BJ (cell line): Measurements from ENCODE around the gene TPP2. TPM values are rescaled to one million over a fixed set of nuclear protein-coding genes. Genes with fewer than 3 reads are reported as not detected.

ENCODE experiments used
- CTCF ChIA-PET: fragments of 350-600 bp; formaldehyde crosslinking; extraction: SDS; loops from one replicate; lab custom pipeline; 2021; ENCODE audit warnings: antibody characterized with exemption, inconsistent platforms; lab: Yijun Ruan, JAX
- POLR2A ChIA-PET: fragments of 300-600 bp; sonication (Branson Sonifier 250); formaldehyde crosslinking; extraction: SDS; loops from one replicate; lab custom pipeline; 2021; ENCODE audit warnings: antibody characterized with exemption; lab: Charles Lee
- DNase-seq: peaks from one replicate; pipeline ENCODE4 v3.0.0-alpha.2; 2011; ENCODE audit warnings: low read depth
- H3K27me3 ChIP-seq: 2 replicates; pipeline ENCODE4 v1.6.0; 2011; ENCODE audit warnings: low read length; ENCODE audit not compliant: control insufficient read depth, insufficient read depth
- H3K36me3 ChIP-seq: 2 replicates; pipeline ENCODE4 v1.5.1; 2011; ENCODE audit warnings: low read length; ENCODE audit not compliant: control insufficient read depth, insufficient read depth
- H3K4me3 ChIP-seq: 2 replicates; pipeline ENCODE4 v1.5.1; 2011; ENCODE audit warnings: low read depth, mild to moderate bottlenecking, control low read depth, low read length
- CTCF ChIP-seq: IDR thresholded peaks from 2 replicates; pipeline ENCODE4 v1.5.1; 2011; ENCODE audit warnings: low read depth, mild to moderate bottlenecking, control low read depth, inconsistent platforms, low read length, moderate library complexity; ENCODE audit not compliant: insufficient read depth
- polyA plus RNA-seq: library from polyadenylated mRNA; depleted of rRNA; stranded (reverse); fragments of >200 nt; gene quantifications from 2 replicates; pipeline ENCODE4 v1.2.3, GENCODE V29; 2011

TPP2 gene
- polyA plus RNA-seq, 1 experiment, result 13.9 TPM

- TF ChIP-seq CTCF, result no peak
- peaks cover 8% of the 10 kb centered on the region for H3K36me3 ChIP-seq
- ChIA-PET CTCF (interaction anchor here (1.1 kb wide), 1 partner anchor 15 kb away, joined by 5 read pairs; no protein-coding TSS in a partner anchor), POLR2A (no interaction called here)
- no peak for DNase-seq
- H3K4me3 ChIP-seq, result no peak overlapping the region
- H3K27me3 ChIP-seq, result no peaks in the 10 kb centered on the region
Observed at GRCh38 chr13:102638741-102639140, 42.0 kb downstream of the TPP2 start.

GRCh38 chr13:102642029-102642428 is 45.2 kb downstream of the TPP2 start:
- CTCF ChIA-PET, result interaction anchor here (1.4 kb wide), 1 partner anchor 228 kb away, joined by 5 read pairs; no protein-coding TSS in a partner anchor

GRCh38 chr13:102642475-102642874 is 45.7 kb downstream of the TPP2 start:
- Histone ChIP-seq H3K4me3 (no peak overlapping the region), H3K27me3 (no peaks in the 10 kb centered on the region), H3K36me3 (peaks cover 4% of the 10 kb centered on the region; the same call in 1 of the 2 replicates)
- no peak for DNase-seq
- ChIA-PET POLR2A (no interaction called here), CTCF (interaction anchor here (1.2 to 1.4 kb wide), 2 partner anchors 19 to 228 kb away, joined by 3 to 5 read pairs; no protein-coding TSS in a partner anchor)
- TF ChIP-seq CTCF, result no peak

More at GRCh38 chr13:102642029-102642428, 45.2 kb downstream of the TPP2 start:
- POLR2A ChIA-PET, result no interaction called here
- Histone ChIP-seq H3K27me3 (no peaks in the 10 kb centered on the region), H3K4me3 (no peak overlapping the region), H3K36me3 (peaks cover 2% of the 10 kb centered on the region; the same call in 1 of the 2 replicates)
- no peak for TF ChIP-seq CTCF
- DNase-seq, result no peak

- no peak for TF ChIP-seq CTCF
- H3K4me3 ChIP-seq, result no peak overlapping the region
- DNase-seq, result no peak
- POLR2A ChIA-PET, result no interaction called here
- no peaks in the 10 kb centered on the region for H3K27me3 ChIP-seq
- CTCF ChIA-PET, result no interaction called here
- H3K36me3 ChIP-seq, result peaks cover 7% of the 10 kb centered on the region
Observed at GRCh38 chr13:102643656-102644055, 46.9 kb downstream of the TPP2 start.

GRCh38 chr13:102645701-102646100 is 48.9 kb downstream of the TPP2 start:
- Histone ChIP-seq H3K27me3 (no peaks in the 10 kb centered on the region), H3K36me3 (peaks cover 6% of the 10 kb centered on the region), H3K4me3 (no peak overlapping the region)
- POLR2A ChIA-PET, result no interaction called here
- no peak for TF ChIP-seq CTCF
- CTCF ChIA-PET, result interaction anchor here (0.8 to 1.4 kb wide), 2 partner anchors 13 to 79 kb away, joined by 4 read pairs; no protein-coding TSS in a partner anchor
- DNase-seq, result no peak
